Measurements from ENCODE around the gene COA7. TPM values are rescaled to one million over a fixed set of nuclear protein-coding genes. Genes with fewer than 3 reads are reported as not detected.

Gene COA7
- total RNA-seq (2012; rRNA removed): 17.5 and 20.3 TPM in 2 replicates
- 8.9 and 9.3 TPM in 2 replicates for polyA plus RNA-seq (2012; rRNA removed)
- polyA plus RNA-seq (2012; cell fraction: cytosol; rRNA removed): 3.5 and 4.5 TPM in 2 replicates
- 2.1 and 3.2 TPM in 2 replicates for polyA plus RNA-seq (2012; cell fraction: nucleus; rRNA removed; ENCODE audit: low replicate concordance)
- percentile 68 among the genes with signal in this experiment for Bru-seq, nascent RNA
- BruChase-seq, experiment 1, labeled RNA remaining after a 6-hour chase: percentile 68 among the genes with signal in this experiment
- BruChase-seq, experiment 2, labeled RNA remaining after a 2-hour chase: percentile 82 among the genes with signal in this experiment
- long read RNA-seq, full-length matches to known transcripts: 17 of 20 reads
- long read RNA-seq, partial matches to known transcripts: 1 of 20 reads
- long read RNA-seq, other reads (novel, unspliced or antisense): 2 of 20 reads

GRCh38 chr1:52697795-52698674, at the start of gene COA7:
Gene COA7, minus strand, starts transcription at chr1:52698347. Its CDS starts 21 bp downstream, at chr1:52698326.
- Histone ChIP-seq H3K23ac (ENCODE audit: low read depth, low read length) (peak within 1 kb of the TSS; percentile 93), H2AK5ac (ENCODE audit: low read depth, low read length) (peak within 1 kb of the TSS; percentile 93), H3K9ac (ENCODE audit: low read depth, low read length) (peak within 1 kb of the TSS; percentile 93), H2BK5ac (ENCODE audit: low read depth, low read length, poor library complexity, severe bottlenecking) (peak within 1 kb of the TSS; percentile 87), H3K4ac (ENCODE audit: low read depth, low read length) (peak within 1 kb of the TSS; percentile 96), H4K5ac (ENCODE audit: low read depth, low read length) (peak within 1 kb of the TSS; percentile 99), H3K36me3 (ENCODE audit: control insufficient read depth, insufficient read depth, low read length) (no peaks in the 10 kb centered on the region), H4K91ac (ENCODE audit: insufficient read depth, low read depth, low read length) (peak within 1 kb of the TSS; percentile 90), H2BK15ac (ENCODE audit: low read depth, low read length) (peak within 1 kb of the TSS; percentile 69; the same call in 1 of the 3 replicates), H3K14ac (replicated peaks; ENCODE audit: low read depth, low read length) (peak within 1 kb of the TSS; percentile 96), H3K18ac (ENCODE audit: low read depth, low read length) (peak within 1 kb of the TSS; percentile 93), H2AFZ (replicated peaks; ENCODE audit: low read length, poor library complexity) (peak within 1 kb of the TSS; percentile 99), H3K79me1 (ENCODE audit: low read depth in 1 of 2, low read length in 2 of 2) (peaks cover 14 to 46% of the 10 kb centered on the region in 2 experiments), H4K8ac (ENCODE audit: low read depth in 2 of 2, low read length in 2 of 2) (peak within 1 kb of the TSS; percentile 99 to 100), H3K4me3 (ENCODE audit: insufficient read depth, low read depth, low read length) (peak within 1 kb of the TSS; percentile 91), H3K4me2 (ENCODE audit: low read depth, low read length) (peak within 1 kb of the TSS; percentile 99), H2BK120ac (ENCODE audit: low read depth, low read length) (peak within 1 kb of the TSS; percentile 84), H3K56ac (ENCODE audit: extremely low read depth, insufficient read depth, low read length) (peak within 1 kb of the TSS; percentile 81), H2AK9ac (replicated peaks; ENCODE audit: low read depth, low read length, poor library complexity) (peak within 1 kb of the TSS; percentile 98), H3K27me3 (ENCODE audit: control insufficient read depth, insufficient read depth, low read length) (no peaks in the 10 kb centered on the region), H3K9me3 (ENCODE audit: control insufficient read depth, insufficient read depth, low read length) (no peaks in the 10 kb centered on the region), H4K20me1 (ENCODE audit: insufficient read depth, low read length) (no peaks in the 10 kb centered on the region), H3K9me1 (ENCODE audit: insufficient read depth, low read length) (peaks cover 7% of the 10 kb centered on the region), H3K4me1 (ENCODE audit: control insufficient read depth, insufficient read depth, low read length) (peaks cover 6% of the 10 kb centered on the region; the same call in 1 of the 2 replicates), H2BK20ac (ENCODE audit: low read depth, low read length) (peak within 1 kb of the TSS; percentile 63), H3K27ac (ENCODE audit: insufficient read depth, low read length) (peak within 1 kb of the TSS; percentile 95)
- ChIA-PET CTCF (no interaction called here), POLR2A (ENCODE audit: unreplicated experiment) (interaction anchor here (0.5 to 0.7 kb wide), 2 partner anchors 41 to 280 kb away, joined by 8 to 15 read pairs; no protein-coding TSS in a partner anchor)
- ATAC-seq (ENCODE audit: low read depth) (peak; percentile 88), DNase-seq (peak; percentile 71)
- TF ChIP-seq MAZ (IDR thresholded peaks at IDR 0.05; ENCODE audit: borderline replicate concordance, low read depth, low read length) (peak; percentile 8; the same call in 1 of the 2 replicates), USF2 (IDR thresholded peaks at IDR 0.05; ENCODE audit: low read depth, low read length) (peak; percentile 85), CTCF (conservative IDR thresholded peaks at IDR 0.05; ENCODE audit: low read depth, low read length) (no peak)
- no TSS peak for BruUV-seq (replicated peaks)
- intact Hi-C loops (cut with micrococcal nuclease): no loop called here
- WGBS, 2 experiments (ENCODE audit: extremely low coverage in 2 of 2, insufficient read length in 1 of 2): 2% methylated on average over 41 of the region's 68 CpGs; no CpG with 5 or more reads in 1 of the 2 experiments
- dilution Hi-C loops (cut with HindIII; ENCODE audit: low sequenced_read_pairs, unreplicated experiment): no loop called here
- in situ Hi-C loops (cut with MboI; ENCODE audit: low sequenced_read_pairs): no loop called here
